Measurements from ENCODE around the gene PARD3B.

Gene PARD3B

GRCh38 chr2:205276116-205276777 lies 731.0 kb downstream of the PARD3B start:
- DNase-seq (ENCODE audit: low spot score) = no peak

DNA sequence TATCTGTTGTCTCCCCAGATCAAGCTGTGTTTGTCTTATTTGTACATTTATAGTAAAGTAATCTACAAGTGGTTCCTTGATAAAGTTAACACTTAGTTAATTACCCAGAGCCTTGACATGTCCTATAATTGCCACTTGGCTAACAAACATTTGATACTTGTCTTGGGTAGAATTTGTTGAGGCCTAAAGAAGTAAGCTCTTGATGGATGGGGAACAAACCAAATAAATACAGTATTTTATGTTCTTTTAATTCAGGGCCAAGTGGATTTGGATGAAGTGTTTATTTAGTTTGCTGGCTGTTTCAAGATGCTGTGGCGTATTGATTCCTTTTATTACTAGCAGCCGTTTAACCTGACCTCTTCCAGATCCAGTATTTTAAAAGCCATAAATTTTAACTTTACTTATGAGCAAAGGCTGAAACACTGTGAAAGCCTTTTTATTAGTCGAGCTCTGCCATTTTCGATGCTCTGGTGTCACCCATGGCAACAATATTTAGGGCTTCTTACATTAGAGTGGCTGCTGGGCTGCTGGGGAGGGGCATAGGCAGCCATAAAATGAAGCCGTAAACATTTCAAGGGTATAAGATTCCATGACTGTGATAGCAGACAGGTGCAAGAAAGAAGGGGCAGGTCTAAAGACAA lies 735.4 kb downstream of the PARD3B start:
- no peak for DNase-seq (ENCODE audit: low spot score)

GRCh38 chr2:205283736-205284270 lies 738.5 kb downstream of the PARD3B start:
- DNase-seq (ENCODE audit: low spot score) = no peak

- DNase-seq (ENCODE audit: low spot score) = no peak
These were observed 739.1 kb downstream of the PARD3B start for GRCh38 chr2:205284334-205284733.

GRCh38 chr2:205287316-205287715 lies 742.0 kb downstream of the PARD3B start:
- DNase-seq (ENCODE audit: low spot score) = no peak

- DNase-seq (ENCODE audit: low spot score) = no peak
These were observed 743.4 kb downstream of the PARD3B start for GRCh38 chr2:205288686-205289085.

DNA sequence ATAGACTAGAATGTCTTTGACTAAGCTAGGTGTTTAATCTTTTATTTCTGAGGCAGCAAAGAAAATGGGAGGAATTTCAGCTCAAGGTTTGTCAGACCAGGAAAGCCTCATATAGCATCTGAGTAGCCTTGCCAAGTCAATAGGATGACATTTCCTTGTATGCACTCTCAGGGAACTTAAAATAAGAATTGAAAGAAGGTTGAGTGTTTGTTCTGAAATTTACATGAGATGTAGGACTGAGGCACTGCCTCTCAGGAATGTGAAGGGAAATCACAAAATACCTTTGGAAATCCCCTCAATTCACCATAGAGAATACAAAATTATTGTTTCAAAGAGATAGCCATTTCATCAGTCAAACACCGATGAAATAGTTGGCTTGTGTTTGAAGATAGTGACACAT lies 745.0 kb downstream of the PARD3B start:
- DNase-seq (ENCODE audit: low spot score) = no peak

DNA sequence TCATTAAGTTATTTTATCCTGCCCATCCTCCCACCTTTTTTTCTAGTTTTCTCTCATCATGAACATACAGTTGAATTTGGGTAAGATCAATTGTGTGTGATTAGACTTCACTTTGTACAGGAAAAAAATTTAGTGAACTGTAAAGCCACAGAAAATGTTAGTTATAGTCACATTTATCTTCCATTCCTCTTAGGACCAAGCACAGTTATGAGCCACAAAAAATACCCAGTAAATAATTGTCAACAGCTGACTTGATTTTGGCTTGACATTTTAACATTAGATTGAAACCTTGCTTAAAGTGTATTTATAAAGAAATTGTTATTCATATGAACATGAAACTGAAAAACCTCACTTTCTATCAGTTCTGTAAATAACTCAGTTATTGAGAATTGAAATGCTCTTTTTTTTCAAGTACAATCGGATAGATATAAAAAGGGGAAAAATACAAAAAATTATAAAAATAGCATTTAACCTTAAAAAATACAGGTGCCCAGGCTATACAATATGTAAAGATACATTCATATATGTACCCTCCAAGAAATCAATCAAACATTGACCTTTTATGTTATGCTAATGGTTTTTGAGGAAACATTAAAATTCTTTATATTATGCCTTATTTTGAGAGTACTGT lies 747.5 kb downstream of the PARD3B start:
- no peak for DNase-seq (ENCODE audit: low spot score)

GRCh38 chr2:205293559-205293958 lies 748.3 kb downstream of the PARD3B start:
- no peak for DNase-seq (ENCODE audit: low spot score)

DNA sequence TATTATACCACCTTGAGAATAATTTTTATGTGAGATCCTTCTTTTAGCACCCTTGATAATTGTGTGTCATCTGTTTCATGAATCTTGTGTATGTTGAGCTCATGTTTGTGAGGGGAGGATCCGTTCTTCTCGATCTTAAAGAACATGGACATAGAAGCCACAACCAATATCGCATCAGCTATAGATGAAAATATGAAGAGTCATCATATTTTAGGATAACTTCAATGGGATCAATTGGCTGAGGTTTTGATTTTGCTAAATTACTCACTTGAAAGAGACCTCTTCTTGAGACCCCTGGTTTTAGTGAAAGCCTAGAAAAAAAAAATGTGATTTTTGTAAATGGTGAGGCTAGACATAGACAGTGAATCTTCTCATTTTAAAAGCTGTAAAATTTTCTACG lies 751.7 kb downstream of the PARD3B start:
- no peak for DNase-seq (ENCODE audit: low spot score)

- no peak for DNase-seq (ENCODE audit: low spot score)
These were observed 752.1 kb downstream of the PARD3B start for GRCh38 chr2:205297368-205297767.

DNA sequence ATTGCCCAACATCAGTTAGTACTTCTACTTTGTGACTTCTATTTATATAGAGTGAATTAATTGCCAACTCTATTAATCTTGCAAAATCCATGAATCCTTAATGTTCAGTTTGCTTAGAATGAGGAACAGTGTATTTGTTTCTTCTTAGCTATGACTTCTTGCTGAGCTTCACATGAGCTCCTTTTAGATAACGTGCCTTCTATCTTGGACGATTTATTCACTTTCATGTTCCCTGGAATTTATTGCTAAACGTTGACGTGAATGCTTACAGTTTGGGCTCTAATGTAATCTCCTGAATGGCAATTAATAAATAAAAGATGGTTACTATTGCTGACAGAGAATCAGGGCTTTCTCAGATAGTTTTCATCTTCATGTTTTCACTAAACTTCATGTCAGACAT lies 752.6 kb downstream of the PARD3B start:
- DNase-seq (ENCODE audit: low spot score) = no peak

GRCh38 chr2:205311201-205311600 lies 765.9 kb downstream of the PARD3B start:
- no peak for DNase-seq (ENCODE audit: low spot score)

DNA sequence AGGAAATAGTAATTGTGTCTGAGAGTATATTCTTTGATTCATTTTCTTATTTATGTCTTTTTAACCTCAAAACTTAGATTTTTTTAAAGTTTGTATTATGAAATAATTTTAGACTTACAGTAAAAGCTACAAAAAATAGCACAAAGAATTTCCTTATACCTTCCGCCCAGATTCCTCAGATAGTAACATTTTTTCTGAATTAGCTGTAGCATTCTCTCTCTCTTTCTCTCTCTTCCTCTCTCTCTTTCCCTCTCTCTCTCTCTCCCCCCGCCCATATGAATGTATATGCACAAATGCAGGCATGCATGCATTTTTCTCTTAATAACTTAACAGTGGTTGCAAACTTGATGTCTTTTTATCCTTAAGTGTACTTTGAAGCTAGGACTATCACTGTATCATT lies 776.0 kb downstream of the PARD3B start:
- DNase-seq (ENCODE audit: low spot score) = no peak

DNA sequence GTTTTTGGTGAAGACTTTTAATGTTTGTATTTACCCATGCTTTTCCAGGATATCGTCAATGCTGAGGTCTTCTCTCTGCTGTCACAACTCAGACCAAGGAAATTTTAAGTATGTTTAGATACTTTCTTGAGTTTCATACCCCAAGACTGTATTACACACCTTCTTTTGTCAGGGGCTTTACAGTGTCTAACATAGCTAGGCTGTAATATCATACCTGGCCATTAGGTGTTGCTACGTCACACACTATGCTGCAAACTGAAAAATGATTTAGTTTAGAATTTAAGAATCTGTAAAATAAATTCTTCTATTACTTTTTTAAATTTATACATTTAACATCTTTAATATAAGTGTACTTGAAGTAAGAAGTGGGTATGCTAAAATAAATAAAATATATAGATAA lies 778.7 kb downstream of the PARD3B start:
- no peak for DNase-seq (ENCODE audit: low spot score)

GRCh38 chr2:205324355-205324754 lies 779.1 kb downstream of the PARD3B start:
- DNase-seq (ENCODE audit: low spot score) = no peak

DNA sequence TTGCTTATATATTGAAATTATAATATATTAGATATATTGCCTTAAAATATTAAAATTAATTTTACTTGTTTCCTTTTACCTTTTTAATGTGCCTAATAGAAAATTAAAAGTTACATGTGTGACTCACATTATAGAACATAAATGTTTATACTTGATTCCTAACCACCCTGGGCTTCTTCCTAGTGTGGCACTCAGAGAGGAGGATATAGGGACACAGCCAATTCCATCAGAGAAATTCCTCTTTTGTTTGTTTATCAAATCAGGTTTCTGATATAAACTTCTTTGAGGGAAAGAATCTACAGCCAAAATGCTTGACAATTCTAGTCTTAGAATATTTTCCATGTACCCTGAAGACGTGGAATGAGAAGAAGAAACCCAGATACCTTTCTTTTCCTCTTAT lies 788.1 kb downstream of the PARD3B start:
- DNase-seq (ENCODE audit: low spot score) = no peak

DNA sequence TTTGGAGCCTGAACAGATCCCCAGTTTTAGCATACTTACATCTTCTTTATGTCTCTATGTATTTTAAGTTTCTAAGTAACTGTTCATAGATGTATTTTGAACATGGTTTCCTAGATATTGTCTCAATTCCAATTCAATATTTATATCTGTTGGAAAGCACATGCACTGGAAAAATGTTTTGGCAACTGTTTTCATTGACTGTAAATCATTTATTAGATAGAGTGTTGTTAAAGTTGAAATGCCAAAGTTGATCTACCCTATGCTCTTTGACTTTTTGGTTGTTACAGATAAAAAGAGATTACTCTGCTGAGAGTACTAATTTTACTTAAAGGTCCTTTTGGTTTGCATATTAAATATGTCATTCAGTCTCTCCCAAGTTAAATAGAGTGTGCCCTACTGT lies 792.0 kb downstream of the PARD3B start:
- DNase-seq (ENCODE audit: low spot score) = no peak

DNA sequence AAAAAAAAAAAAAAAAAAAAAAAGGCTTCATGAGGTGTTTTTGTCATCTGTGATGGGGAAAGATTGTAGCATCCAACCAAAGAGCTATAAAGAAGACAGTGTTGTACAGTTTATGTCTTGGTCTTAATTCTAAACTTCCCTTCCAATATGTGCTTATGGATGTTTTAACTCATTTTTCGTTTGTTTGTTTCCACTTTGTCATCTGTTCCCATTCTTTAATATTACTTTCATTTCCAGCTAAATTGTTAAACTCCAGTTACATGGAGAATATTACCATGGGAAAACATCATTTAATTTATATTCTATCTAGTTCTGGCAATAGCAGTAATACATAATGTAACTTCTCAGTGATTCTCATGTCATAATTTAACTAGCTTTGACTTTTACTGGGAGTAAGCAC lies 792.9 kb downstream of the PARD3B start:
- DNase-seq (ENCODE audit: low spot score) = no peak

DNA sequence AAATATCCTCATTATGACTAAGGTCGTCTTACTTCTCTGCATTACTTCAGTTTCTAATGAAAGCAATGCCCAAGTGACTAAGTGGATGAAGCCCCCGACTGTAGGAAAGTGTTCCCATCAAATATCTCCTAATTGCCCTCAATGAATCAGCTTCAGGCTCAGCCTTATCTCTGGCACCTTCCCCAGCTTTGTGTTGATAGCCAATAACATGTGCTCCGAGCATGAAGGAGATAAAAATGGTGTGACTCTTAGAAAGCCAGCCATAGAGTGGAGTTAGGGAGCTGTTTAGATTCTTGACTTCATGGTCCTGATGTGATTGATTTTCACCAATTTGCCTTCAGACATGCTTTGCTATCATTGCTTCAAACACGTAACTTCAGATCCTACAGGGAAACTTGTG lies 797.8 kb downstream of the PARD3B start:
- DNase-seq (ENCODE audit: low spot score) = no peak

GRCh38 chr2:205346649-205347048 lies 801.4 kb downstream of the PARD3B start:
- no peak for DNase-seq (ENCODE audit: low spot score)

GRCh38 chr2:205347899-205348298 lies 802.6 kb downstream of the PARD3B start:
- DNase-seq (ENCODE audit: low spot score) = no peak

DNA sequence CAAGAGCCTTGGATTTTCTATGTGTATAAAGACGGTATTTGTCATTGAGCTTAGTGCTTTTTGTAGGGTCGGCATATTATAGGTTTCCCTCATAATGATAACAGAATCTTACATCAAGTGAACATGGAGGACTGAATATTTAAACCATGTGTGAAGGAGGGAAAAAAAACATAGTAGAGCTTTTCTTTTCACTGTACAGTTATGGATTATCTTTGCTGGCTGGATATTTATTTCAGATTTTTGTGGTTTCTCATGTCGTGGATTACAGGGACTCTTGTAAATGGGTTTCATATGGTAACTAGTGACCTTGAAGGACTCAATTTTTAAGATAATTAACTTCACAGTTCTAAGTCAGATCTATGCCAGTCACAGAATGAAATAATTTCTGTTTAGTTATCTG lies 806.8 kb downstream of the PARD3B start:
- DNase-seq (ENCODE audit: low spot score) = no peak

All from CD4-positive, alpha-beta T cell treated with Interleukin-6 at 100 ng/mL for 8 hours (primary cell).